H1 (cell line): ENCODE measurements around the gene XIRP1.

Source experiments
- CHD2 ChIP-seq: IDR thresholded peaks from 2 replicates; pipeline ENCODE4 v1.6.1; 2012; ENCODE audit warnings: low read length, improper control_type of control experiment
- CREB1 ChIP-seq: IDR thresholded peaks from 2 replicates; pipeline ENCODE4 v1.6.1; 2012; ENCODE audit warnings: inconsistent platforms
- EGR1 ChIP-seq: IDR thresholded peaks from 2 replicates; pipeline ENCODE4 v1.6.1; 2011; ENCODE audit warnings: low read depth, low read length, borderline replicate concordance
- POLR2A ChIP-seq, 2 experiments: IDR thresholded peaks; 1 replicate in 1 of 2; 2 replicates in 1 of 2; pipeline ENCODE4 v1.6.1; 2011; ENCODE audit warnings: low read depth in 2 of 2, low read length in 2 of 2, mild to moderate bottlenecking in 2 of 2; ENCODE audit errors: control extremely low read depth in 1 of 2
- SRF ChIP-seq: IDR thresholded peaks from 2 replicates; pipeline ENCODE4 v1.6.1; 2011; ENCODE audit warnings: mild to moderate bottlenecking, low read depth, low read length, moderate library complexity
- TAF1 ChIP-seq: IDR thresholded peaks from 2 replicates; pipeline ENCODE4 v1.6.1; 2011; ENCODE audit warnings: mild to moderate bottlenecking, low read depth, low read length
- TBP ChIP-seq: IDR thresholded peaks from 2 replicates; pipeline ENCODE4 v1.6.1; 2011; ENCODE audit warnings: low read depth, low read length, improper control_type of control experiment
- TCF12 ChIP-seq: IDR thresholded peaks from 2 replicates; pipeline ENCODE4 v1.6.1; 2011; ENCODE audit warnings: low read depth, mild to moderate bottlenecking, low read length
- TF ChIP-seq, protein P1 (sequence below), 3 experiments: IDR thresholded peaks; 1 replicate in 2 of 3; 2 replicates in 1 of 3; pipeline versions ENCODE4 v1.5.1 to v1.6.1; 2011; ENCODE audit warnings: low read length in 3 of 3, mild to moderate bottlenecking in 3 of 3, inconsistent platforms in 2 of 3, low read depth in 1 of 3, moderate library complexity in 1 of 3; ENCODE audit not compliant: insufficient read depth in 1 of 3; ENCODE audit errors: control extremely low read depth in 1 of 3

DNA sequence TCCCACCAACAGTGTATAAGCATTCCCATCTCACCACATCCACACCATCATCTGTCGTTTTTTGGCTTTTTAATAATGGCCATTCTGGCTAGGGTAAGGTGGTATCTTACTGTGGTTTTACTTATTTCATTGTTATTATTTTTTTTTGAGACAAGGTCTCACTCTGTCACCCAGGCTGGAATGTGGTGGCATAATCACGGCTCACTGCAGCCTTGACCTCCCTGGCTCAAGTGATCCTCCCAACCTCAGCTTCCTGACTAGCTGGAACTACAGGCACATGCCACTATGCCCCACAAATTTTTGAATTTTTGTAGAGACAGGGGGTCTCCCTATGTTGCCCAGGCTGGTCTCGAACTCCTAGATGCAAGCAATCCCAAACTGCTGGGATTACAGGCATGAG is 28.0 kb downstream of the XIRP1 start:
- TF ChIP-seq SRF (no peak), POLR2A (IDR thresholded peaks at IDR 0.05; ENCODE audit: control extremely low read depth in 1 of 2, low read depth in 2 of 2, low read length in 2 of 2) (no peak), CREB1 (no peak), TAF1 (no peak), TBP (no peak), CHD2 (no peak), TCF12 (no peak), EGR1 (no peak)
- TF ChIP-seq, protein P1, sequence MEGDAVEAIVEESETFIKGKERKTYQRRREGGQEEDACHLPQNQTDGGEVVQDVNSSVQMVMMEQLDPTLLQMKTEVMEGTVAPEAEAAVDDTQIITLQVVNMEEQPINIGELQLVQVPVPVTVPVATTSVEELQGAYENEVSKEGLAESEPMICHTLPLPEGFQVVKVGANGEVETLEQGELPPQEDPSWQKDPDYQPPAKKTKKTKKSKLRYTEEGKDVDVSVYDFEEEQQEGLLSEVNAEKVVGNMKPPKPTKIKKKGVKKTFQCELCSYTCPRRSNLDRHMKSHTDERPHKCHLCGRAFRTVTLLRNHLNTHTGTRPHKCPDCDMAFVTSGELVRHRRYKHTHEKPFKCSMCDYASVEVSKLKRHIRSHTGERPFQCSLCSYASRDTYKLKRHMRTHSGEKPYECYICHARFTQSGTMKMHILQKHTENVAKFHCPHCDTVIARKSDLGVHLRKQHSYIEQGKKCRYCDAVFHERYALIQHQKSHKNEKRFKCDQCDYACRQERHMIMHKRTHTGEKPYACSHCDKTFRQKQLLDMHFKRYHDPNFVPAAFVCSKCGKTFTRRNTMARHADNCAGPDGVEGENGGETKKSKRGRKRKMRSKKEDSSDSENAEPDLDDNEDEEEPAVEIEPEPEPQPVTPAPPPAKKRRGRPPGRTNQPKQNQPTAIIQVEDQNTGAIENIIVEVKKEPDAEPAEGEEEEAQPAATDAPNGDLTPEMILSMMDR (IDR thresholded peaks at IDR 0.05; ENCODE audit: control extremely low read depth in 1 of 3, insufficient read depth in 1 of 3, low read depth in 1 of 3, low read length in 3 of 3), result no peak
